GM23338 (cell line): ENCODE results near the gene CDH4. TPM values are rescaled to one million over a fixed set of nuclear protein-coding genes. Genes with fewer than 3 reads are reported as not detected.

Source experiments
- ATAC-seq: fragments of 200-7000 bp; cut with Tn5 transposase; 3 replicates; pipeline ENCODE4 v1.9.1; 2020
- DNase-seq: peaks from one replicate; pipeline ENCODE4 v3.0.0-alpha.2; 2015; ENCODE audit warnings: low spot score
- H2AFZ ChIP-seq: fragments of 200-600 bp; sonication (generic); 2 replicates; pipeline ENCODE4 v1.8.0; 2016; ENCODE audit warnings: antibody characterized with exemption, mild to moderate bottlenecking, moderate library complexity
- H3F3A ChIP-seq: fragments of 200-600 bp; sonication (generic); replicated peaks from 2 replicates; pipeline ENCODE4 v1.8.0; 2017; ENCODE audit warnings: antibody characterized with exemption, mixed run types, low read depth
- H3K27ac ChIP-seq: fragments of 200-600 bp; sonication (generic); 2 replicates; pipeline ENCODE4 v1.6.1; 2016; ENCODE audit warnings: low read depth
- H3K27me3 ChIP-seq: fragments of 200-600 bp; sonication (generic); 2 replicates; pipeline ENCODE4 v1.8.0; 2016; ENCODE audit warnings: mild to moderate bottlenecking, mixed run types, moderate library complexity; ENCODE audit not compliant: insufficient read depth
- H3K36me3 ChIP-seq: fragments of 200-600 bp; sonication (generic); 2 replicates; pipeline ENCODE4 v1.8.0; 2016; ENCODE audit warnings: mild to moderate bottlenecking; ENCODE audit not compliant: insufficient read depth
- H3K4me1 ChIP-seq: fragments of 200-600 bp; sonication (generic); 2 replicates; pipeline ENCODE4 v1.8.0; 2016; ENCODE audit warnings: mild to moderate bottlenecking, moderate library complexity; ENCODE audit not compliant: insufficient read depth
- H3K4me2 ChIP-seq: fragments of 200-600 bp; sonication (generic); 2 replicates; pipeline ENCODE4 v1.7.1; 2017; ENCODE audit warnings: mixed run types
- H3K4me3 ChIP-seq: fragments of 200-600 bp; sonication (generic); 2 replicates; pipeline ENCODE4 v1.6.1; 2016; ENCODE audit warnings: mixed run types
- H3K79me2 ChIP-seq: fragments of 200-600 bp; sonication (generic); replicated peaks from 2 replicates; pipeline ENCODE4 v1.8.0; 2017; ENCODE audit warnings: mild to moderate bottlenecking; ENCODE audit not compliant: insufficient read depth
- H3K9me2 ChIP-seq: fragments of 200-600 bp; sonication (generic); 2 replicates; pipeline ENCODE4 v1.8.0; 2017; ENCODE audit not compliant: insufficient read depth
- H4K20me1 ChIP-seq: fragments of 200-600 bp; sonication (generic); replicated peaks from 2 replicates; pipeline ENCODE4 v1.8.0; 2017; ENCODE audit warnings: mild to moderate bottlenecking; ENCODE audit not compliant: insufficient read depth
- H3K27ac Mint-ChIP-seq: 2 replicates; pipeline ENCODE4 v1.8.0; 2020; ENCODE audit warnings: inconsistent platforms, mild to moderate bottlenecking, moderate library complexity, mixed read lengths
- H3K27me3 Mint-ChIP-seq: 3 replicates; pipeline ENCODE4 v1.8.0; 2022; ENCODE audit warnings: low read depth, mild to moderate bottlenecking, moderate library complexity, mixed read lengths, inconsistent platforms; ENCODE audit not compliant: insufficient read depth, poor library complexity
- H3K36me3 Mint-ChIP-seq: 3 replicates; pipeline ENCODE4 v1.8.0; 2021; ENCODE audit warnings: low read depth, mild to moderate bottlenecking, inconsistent platforms, moderate library complexity, mixed read lengths
- H3K4me1 Mint-ChIP-seq: 3 replicates; pipeline ENCODE4 v1.8.0; 2020; ENCODE audit warnings: mild to moderate bottlenecking, inconsistent platforms, mixed read lengths
- H3K4me3 Mint-ChIP-seq: 3 replicates; pipeline ENCODE4 v1.8.0; 2021; ENCODE audit warnings: moderate library complexity, mild to moderate bottlenecking, inconsistent platforms, mixed read lengths
- H3K9me3 Mint-ChIP-seq: 3 replicates; pipeline ENCODE4 v1.8.0; 2020; ENCODE audit warnings: moderate library complexity, mild to moderate bottlenecking, inconsistent platforms, mixed read lengths
- CREB1 ChIP-seq: fragments of 250-450 bp; sonication (Bioruptor Pico); IDR thresholded peaks from 2 replicates; pipeline ENCODE4 v1.5.0; 2020; ENCODE audit warnings: low read depth, mild to moderate bottlenecking, moderate library complexity
- ETS1 ChIP-seq: IDR thresholded peaks from 2 replicates; pipeline ENCODE4 v1.6.1; 2016; ENCODE audit warnings: antibody characterized with exemption
- EZH2 ChIP-seq: fragments of 200-600 bp; sonication (generic); IDR thresholded peaks from one replicate; pipeline ENCODE4 v1.8.0; 2017; ENCODE audit warnings: antibody characterized with exemption, mild to moderate bottlenecking, low read depth; ENCODE audit not compliant: unreplicated experiment
- EZH2phosphoT487 ChIP-seq: fragments of 200-600 bp; sonication (generic); IDR thresholded peaks from one replicate; pipeline ENCODE4 v1.8.1; 2018; ENCODE audit warnings: antibody characterized with exemption; ENCODE audit not compliant: unreplicated experiment
- JUNB ChIP-seq: IDR thresholded peaks from one replicate; pipeline ENCODE4 v1.6.1; 2016; ENCODE audit warnings: antibody characterized with exemption; ENCODE audit not compliant: unreplicated experiment
- NANOG ChIP-seq: IDR thresholded peaks from 2 replicates; pipeline ENCODE4 v1.6.1; 2016; ENCODE audit warnings: antibody characterized with exemption, borderline replicate concordance
- POLR2AphosphoS5 ChIP-seq: IDR thresholded peaks from 2 replicates; pipeline ENCODE4 v1.6.1; 2016; ENCODE audit warnings: antibody characterized with exemption, low read depth
- STAT1 ChIP-seq: IDR thresholded peaks from one replicate; pipeline ENCODE4 v1.6.1; 2016; ENCODE audit warnings: antibody characterized with exemption; ENCODE audit not compliant: unreplicated experiment
- ZNF114 ChIP-seq: fragments of 250-450 bp; sonication (Bioruptor Pico); IDR thresholded peaks from 2 replicates; pipeline ENCODE4 v1.5.0; 2020; ENCODE audit warnings: mild to moderate bottlenecking, moderate library complexity
- ZNF331 ChIP-seq: fragments of 250-450 bp; sonication (Bioruptor Pico); IDR thresholded peaks from 2 replicates; pipeline ENCODE4 v1.5.0; 2020; ENCODE audit warnings: low read depth, mild to moderate bottlenecking, moderate library complexity
- ZNF462 ChIP-seq: fragments of 250-450 bp; sonication (Bioruptor Pico); IDR thresholded peaks from 2 replicates; pipeline ENCODE4 v1.5.0; 2020; ENCODE audit warnings: mild to moderate bottlenecking, moderate library complexity
- polyA plus RNA-seq: library from polyadenylated mRNA; unstranded; fragments of >200 nt; fragmentation: Nextera tagmentation; extraction: Ambion mirVana; gene quantifications from 2 replicates; pipeline ENCODE4 v1.2.1, GENCODE V29; 2016
- total RNA-seq: library from RNA; depleted of rRNA; stranded (reverse); fragments of >200 nt; shearing (Covaris generic); gene quantifications from 2 replicates; pipeline ENCODE4 v1.2.3, GENCODE V29; 2014
- TF ChIP-seq, protein P1 (sequence below), 2 experiments: fragments of 200-600 bp in 1 of 2; sonication (generic) in 1 of 2; conservative IDR thresholded peaks; 2 replicates each; pipeline versions ENCODE4 v1.5.1 to v1.6.1; 2016 to 2017; ENCODE audit warnings: antibody characterized with exemption in 2 of 2, low read depth in 2 of 2, mild to moderate bottlenecking in 2 of 2, moderate library complexity in 1 of 2
- TF ChIP-seq, protein P2 (sequence below): IDR thresholded peaks from one replicate; pipeline ENCODE4 v1.6.1; 2018; ENCODE audit warnings: antibody characterized with exemption; ENCODE audit not compliant: unreplicated experiment

Gene CDH4
- total and polyA plus RNA-seq, 2 experiments from 2014 or later: 1.2 to 4.2 TPM

DNA sequence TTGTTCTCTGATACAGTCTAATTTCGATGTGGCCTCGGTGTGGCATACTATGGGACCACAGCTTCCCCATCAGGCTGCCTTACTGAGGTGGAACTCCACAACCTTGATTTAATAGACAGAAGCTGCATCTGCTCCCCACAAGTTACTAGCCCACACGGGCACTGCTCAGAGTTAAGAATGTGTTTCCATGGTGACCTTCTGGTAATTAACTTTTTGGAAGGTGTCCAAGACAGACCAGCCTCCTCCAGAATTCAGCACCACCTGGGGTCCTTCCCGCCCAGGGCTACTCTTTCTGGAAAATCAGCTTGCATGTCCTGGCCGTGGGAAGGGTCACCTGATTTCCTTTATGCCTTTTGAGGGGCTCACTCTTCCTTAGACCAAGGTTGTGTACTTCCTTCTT is 48.7 kb upstream of the CDH4 start:
- H3K9me3 Mint-ChIP-seq: peaks cover 8% of the 10 kb centered on the region; the same call in 2 of the 3 replicates
- no peak overlapping the region for H3K27ac Mint-ChIP-seq
- no peak overlapping the region for H3K4me3 Mint-ChIP-seq
- H3K27me3 ChIP-seq: peaks cover 24% of the 10 kb centered on the region
- H3K27me3 Mint-ChIP-seq: peaks cover 17% of the 10 kb centered on the region
- no peaks in the 10 kb centered on the region; the same call in 2 of the 3 replicates for H3K36me3 Mint-ChIP-seq
- DNase-seq: no peak
- ATAC-seq: no peak
- no peak overlapping the region for H3K4me2 ChIP-seq
- H3K27ac ChIP-seq: no peak overlapping the region
- no peak overlapping the region for H2AFZ ChIP-seq
- no peaks in the 10 kb centered on the region for H4K20me1 ChIP-seq
- H3F3A ChIP-seq: no peaks in the 10 kb centered on the region
- no peaks in the 10 kb centered on the region for H3K4me1 Mint-ChIP-seq
- H3K4me1 ChIP-seq: no peaks in the 10 kb centered on the region
- H3K36me3 ChIP-seq: no peaks in the 10 kb centered on the region
- no peaks in the 10 kb centered on the region for H3K9me2 ChIP-seq
- no peak overlapping the region for H3K4me3 ChIP-seq
- no peak for TF ChIP-seq EZH2phosphoT487
- no peak for TF ChIP-seq ETS1
- TF ChIP-seq EZH2: no peak
- no peak for TF ChIP-seq NANOG
- no peak for TF ChIP-seq ZNF114 (CRISPR knock-in tag)
- TF ChIP-seq STAT1: no peak
- TF ChIP-seq ZNF462 (CRISPR knock-in tag): no peak
- TF ChIP-seq, protein P1, sequence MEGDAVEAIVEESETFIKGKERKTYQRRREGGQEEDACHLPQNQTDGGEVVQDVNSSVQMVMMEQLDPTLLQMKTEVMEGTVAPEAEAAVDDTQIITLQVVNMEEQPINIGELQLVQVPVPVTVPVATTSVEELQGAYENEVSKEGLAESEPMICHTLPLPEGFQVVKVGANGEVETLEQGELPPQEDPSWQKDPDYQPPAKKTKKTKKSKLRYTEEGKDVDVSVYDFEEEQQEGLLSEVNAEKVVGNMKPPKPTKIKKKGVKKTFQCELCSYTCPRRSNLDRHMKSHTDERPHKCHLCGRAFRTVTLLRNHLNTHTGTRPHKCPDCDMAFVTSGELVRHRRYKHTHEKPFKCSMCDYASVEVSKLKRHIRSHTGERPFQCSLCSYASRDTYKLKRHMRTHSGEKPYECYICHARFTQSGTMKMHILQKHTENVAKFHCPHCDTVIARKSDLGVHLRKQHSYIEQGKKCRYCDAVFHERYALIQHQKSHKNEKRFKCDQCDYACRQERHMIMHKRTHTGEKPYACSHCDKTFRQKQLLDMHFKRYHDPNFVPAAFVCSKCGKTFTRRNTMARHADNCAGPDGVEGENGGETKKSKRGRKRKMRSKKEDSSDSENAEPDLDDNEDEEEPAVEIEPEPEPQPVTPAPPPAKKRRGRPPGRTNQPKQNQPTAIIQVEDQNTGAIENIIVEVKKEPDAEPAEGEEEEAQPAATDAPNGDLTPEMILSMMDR (conservative IDR thresholded peaks at IDR 0.05; ENCODE audit: low read depth in 2 of 2): no peak
- no peak for TF ChIP-seq POLR2AphosphoS5
- no peak for TF ChIP-seq JUNB
- no peak for TF ChIP-seq ZNF331 (CRISPR knock-in tag)
- TF ChIP-seq, protein P2, sequence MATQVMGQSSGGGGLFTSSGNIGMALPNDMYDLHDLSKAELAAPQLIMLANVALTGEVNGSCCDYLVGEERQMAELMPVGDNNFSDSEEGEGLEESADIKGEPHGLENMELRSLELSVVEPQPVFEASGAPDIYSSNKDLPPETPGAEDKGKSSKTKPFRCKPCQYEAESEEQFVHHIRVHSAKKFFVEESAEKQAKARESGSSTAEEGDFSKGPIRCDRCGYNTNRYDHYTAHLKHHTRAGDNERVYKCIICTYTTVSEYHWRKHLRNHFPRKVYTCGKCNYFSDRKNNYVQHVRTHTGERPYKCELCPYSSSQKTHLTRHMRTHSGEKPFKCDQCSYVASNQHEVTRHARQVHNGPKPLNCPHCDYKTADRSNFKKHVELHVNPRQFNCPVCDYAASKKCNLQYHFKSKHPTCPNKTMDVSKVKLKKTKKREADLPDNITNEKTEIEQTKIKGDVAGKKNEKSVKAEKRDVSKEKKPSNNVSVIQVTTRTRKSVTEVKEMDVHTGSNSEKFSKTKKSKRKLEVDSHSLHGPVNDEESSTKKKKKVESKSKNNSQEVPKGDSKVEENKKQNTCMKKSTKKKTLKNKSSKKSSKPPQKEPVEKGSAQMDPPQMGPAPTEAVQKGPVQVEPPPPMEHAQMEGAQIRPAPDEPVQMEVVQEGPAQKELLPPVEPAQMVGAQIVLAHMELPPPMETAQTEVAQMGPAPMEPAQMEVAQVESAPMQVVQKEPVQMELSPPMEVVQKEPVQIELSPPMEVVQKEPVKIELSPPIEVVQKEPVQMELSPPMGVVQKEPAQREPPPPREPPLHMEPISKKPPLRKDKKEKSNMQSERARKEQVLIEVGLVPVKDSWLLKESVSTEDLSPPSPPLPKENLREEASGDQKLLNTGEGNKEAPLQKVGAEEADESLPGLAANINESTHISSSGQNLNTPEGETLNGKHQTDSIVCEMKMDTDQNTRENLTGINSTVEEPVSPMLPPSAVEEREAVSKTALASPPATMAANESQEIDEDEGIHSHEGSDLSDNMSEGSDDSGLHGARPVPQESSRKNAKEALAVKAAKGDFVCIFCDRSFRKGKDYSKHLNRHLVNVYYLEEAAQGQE: no peak
- no peak for TF ChIP-seq CREB1 (CRISPR knock-in tag)
- no peaks in the 10 kb centered on the region for H3K79me2 ChIP-seq
